HEK293 (cell line): ENCODE data around the gene SRSF12.

Experiments
- BCL11A ChIP-seq: fragments of 450-650 bp; formaldehyde crosslinking; IDR thresholded peaks from 2 replicates; pipeline ENCODE4 v1.5.1; 2016; ENCODE audit warnings: low read depth, missing biosample characterization, missing genetic modification characterization
- BCL6B ChIP-seq: fragments of 450-650 bp; formaldehyde crosslinking; IDR thresholded peaks from 2 replicates; pipeline ENCODE4 v1.5.1; 2017; ENCODE audit warnings: missing biosample characterization, missing genetic modification characterization
- EGR2 ChIP-seq: fragments of 450-650 bp; formaldehyde crosslinking; IDR thresholded peaks from 2 replicates; pipeline ENCODE4 v1.5.1; 2016; ENCODE audit warnings: low read depth, missing biosample characterization, missing genetic modification characterization
- GLIS1 ChIP-seq: fragments of 450-650 bp; formaldehyde crosslinking; IDR thresholded peaks from 2 replicates; pipeline ENCODE4 v1.5.1; 2016; ENCODE audit warnings: missing biosample characterization, missing genetic modification characterization
- HOXD13 ChIP-seq: sonication (generic); formaldehyde crosslinking; IDR thresholded peaks from 2 replicates; pipeline ENCODE4 v1.8.0; 2022; ENCODE audit warnings: missing genetic modification reagents, borderline replicate concordance
- KLF7 ChIP-seq: fragments of 450-650 bp; formaldehyde crosslinking; IDR thresholded peaks from 2 replicates; pipeline ENCODE4 v1.5.1; 2016; ENCODE audit warnings: missing biosample characterization, missing genetic modification characterization, borderline replicate concordance
- PRDM1 ChIP-seq: fragments of 450-650 bp; formaldehyde crosslinking; IDR thresholded peaks from 2 replicates; pipeline ENCODE4; 2016; ENCODE audit warnings: missing biosample characterization, missing genetic modification characterization
- SALL2 ChIP-seq: fragments of 450-650 bp; formaldehyde crosslinking; IDR thresholded peaks from 2 replicates; pipeline ENCODE4 v1.5.0; 2017; ENCODE audit warnings: missing biosample characterization, mild to moderate bottlenecking, missing genetic modification characterization, borderline replicate concordance
- SP3 ChIP-seq: fragments of 450-650 bp; formaldehyde crosslinking; IDR thresholded peaks from 2 replicates; pipeline ENCODE4 v1.5.1; 2016; ENCODE audit warnings: missing biosample characterization, missing genetic modification characterization
- ZBTB1 ChIP-seq: fragments of 450-650 bp; formaldehyde crosslinking; IDR thresholded peaks from 2 replicates; pipeline ENCODE4 v1.5.1; 2016; ENCODE audit warnings: missing biosample characterization, missing genetic modification characterization
- ZBTB48 ChIP-seq: fragments of 450-650 bp; formaldehyde crosslinking; IDR thresholded peaks from 2 replicates; pipeline ENCODE4 v1.5.1; 2016; ENCODE audit warnings: missing biosample characterization, missing genetic modification characterization
- ZBTB7A ChIP-seq: fragments of 450-650 bp; formaldehyde crosslinking; IDR thresholded peaks from 2 replicates; pipeline ENCODE4 v1.5.1; 2016; ENCODE audit warnings: low read depth, missing biosample characterization, missing genetic modification characterization
- ZFHX2 ChIP-seq: fragments of 450-650 bp; formaldehyde crosslinking; conservative IDR thresholded peaks from 2 replicates; pipeline ENCODE4 v1.5.1; 2016; ENCODE audit warnings: missing biosample characterization, missing genetic modification characterization
- ZIC2 ChIP-seq: fragments of 450-650 bp; formaldehyde crosslinking; IDR thresholded peaks from 2 replicates; pipeline ENCODE4 v1.5.1; 2016; ENCODE audit warnings: missing biosample characterization, missing genetic modification characterization
- ZNF140 ChIP-seq: fragments of 450-650 bp; formaldehyde crosslinking; IDR thresholded peaks from 2 replicates; pipeline ENCODE4 v1.5.1; 2016; ENCODE audit warnings: missing biosample characterization, missing genetic modification characterization
- ZNF16 ChIP-seq: fragments of 450-650 bp; formaldehyde crosslinking; IDR thresholded peaks from 2 replicates; pipeline ENCODE4 v1.5.1; 2016; ENCODE audit warnings: low read depth, missing biosample characterization, missing genetic modification characterization
- ZNF2 ChIP-seq: fragments of 450-650 bp; formaldehyde crosslinking; IDR thresholded peaks from 2 replicates; pipeline ENCODE4 v1.5.1; 2016; ENCODE audit warnings: missing biosample characterization, missing genetic modification characterization
- ZNF366 ChIP-seq: fragments of 450-650 bp; formaldehyde crosslinking; conservative IDR thresholded peaks from 2 replicates; pipeline ENCODE4 v1.5.1; 2016; ENCODE audit warnings: missing biosample characterization, missing genetic modification characterization
- ZNF37A ChIP-seq: fragments of 450-650 bp; IDR thresholded peaks from 2 replicates; pipeline ENCODE4 v1.5.1; 2018; ENCODE audit warnings: missing biosample characterization, missing genetic modification characterization
- ZNF488 ChIP-seq: fragments of 450-650 bp; formaldehyde crosslinking; IDR thresholded peaks from 2 replicates; pipeline ENCODE4 v1.5.1; 2016; ENCODE audit warnings: missing biosample characterization, missing genetic modification characterization
- ZNF580 ChIP-seq: fragments of 450-650 bp; formaldehyde crosslinking; IDR thresholded peaks from 2 replicates; pipeline ENCODE4 v1.5.1; 2016; ENCODE audit warnings: missing biosample characterization, missing genetic modification characterization
- ZNF629 ChIP-seq: fragments of 450-650 bp; formaldehyde crosslinking; IDR thresholded peaks from 2 replicates; pipeline ENCODE4 v1.5.1; 2017; ENCODE audit warnings: missing biosample characterization, missing genetic modification characterization
- ZXDB ChIP-seq: fragments of 450-650 bp; formaldehyde crosslinking; IDR thresholded peaks from 2 replicates; pipeline ENCODE4 v1.5.1; 2016; ENCODE audit warnings: missing biosample characterization, missing genetic modification characterization
- TF ChIP-seq, protein P1 (sequence below): fragments of 450-650 bp; formaldehyde crosslinking; IDR thresholded peaks from 2 replicates; pipeline ENCODE4 v1.5.1; 2017; ENCODE audit warnings: missing biosample characterization, mild to moderate bottlenecking, missing genetic modification characterization, moderate library complexity
- TF ChIP-seq, protein P2 (sequence below): fragments of 450-650 bp; formaldehyde crosslinking; IDR thresholded peaks from 2 replicates; pipeline ENCODE4 v1.5.1; 2016; ENCODE audit warnings: missing biosample characterization, missing genetic modification characterization
- TF ChIP-seq, protein P3 (sequence below): fragments of 450-650 bp; formaldehyde crosslinking; IDR thresholded peaks from 2 replicates; pipeline ENCODE4 v1.5.1; 2016; ENCODE audit warnings: missing biosample characterization, missing genetic modification characterization
- TF ChIP-seq, protein P4 (sequence below): fragments of 450-650 bp; formaldehyde crosslinking; IDR thresholded peaks from 2 replicates; pipeline ENCODE4 v1.5.1; 2016; ENCODE audit warnings: missing biosample characterization, missing genetic modification characterization, low read depth
- TF ChIP-seq, protein P5 (sequence below): fragments of 450-650 bp; formaldehyde crosslinking; optimal IDR thresholded peaks from 2 replicates; pipeline ENCODE3; 2016; ENCODE audit warnings: missing biosample characterization, mild to moderate bottlenecking, missing genetic modification characterization

The SRSF12 gene

GRCh38 chr6:89080281-89081128 is 37.4 kb downstream of the SRSF12 start, which contains the start of gene PNRC1 (continued):
- TF ChIP-seq PRDM1 (peak; percentile 72), EGR2 (tag by site-specific recombination) (peak; percentile 78), SALL2 (tag by site-specific recombination) (no peak), BCL11A (tag by site-specific recombination) (no peak; the same call in 1 of the 2 replicates), ZFHX2 (tag by site-specific recombination) (peak; percentile 86), ZBTB1 (tag by site-specific recombination) (no peak), ZNF580 (tag by site-specific recombination) (no peak), ZBTB48 (tag by site-specific recombination) (peak; percentile 53; the same call in 1 of the 2 replicates), ZNF37A (tag by site-specific recombination) (peak; percentile 85), ZNF16 (tag by site-specific recombination) (no peak), GLIS1 (tag by site-specific recombination) (peak; percentile 32), ZNF629 (tag by site-specific recombination) (peak; percentile 43), ZNF140 (no peak), HOXD13 (CRISPR knock-in tag) (no peak), KLF7 (peak; percentile 68; the same call in 1 of the 2 replicates), ZIC2 (tag by site-specific recombination) (peak; percentile 26), ZXDB (tag by site-specific recombination) (peak; percentile 59), BCL6B (tag by site-specific recombination) (no peak), ZNF488 (tag by site-specific recombination) (no peak), ZBTB7A (tag by site-specific recombination) (peak; percentile 49; the same call in 1 of the 2 replicates), ZNF366 (peak; percentile 82), ZNF2 (tag by site-specific recombination) (peak; percentile 88), SP3 (tag by site-specific recombination) (peak; percentile 98)
- TF ChIP-seq, protein P1, sequence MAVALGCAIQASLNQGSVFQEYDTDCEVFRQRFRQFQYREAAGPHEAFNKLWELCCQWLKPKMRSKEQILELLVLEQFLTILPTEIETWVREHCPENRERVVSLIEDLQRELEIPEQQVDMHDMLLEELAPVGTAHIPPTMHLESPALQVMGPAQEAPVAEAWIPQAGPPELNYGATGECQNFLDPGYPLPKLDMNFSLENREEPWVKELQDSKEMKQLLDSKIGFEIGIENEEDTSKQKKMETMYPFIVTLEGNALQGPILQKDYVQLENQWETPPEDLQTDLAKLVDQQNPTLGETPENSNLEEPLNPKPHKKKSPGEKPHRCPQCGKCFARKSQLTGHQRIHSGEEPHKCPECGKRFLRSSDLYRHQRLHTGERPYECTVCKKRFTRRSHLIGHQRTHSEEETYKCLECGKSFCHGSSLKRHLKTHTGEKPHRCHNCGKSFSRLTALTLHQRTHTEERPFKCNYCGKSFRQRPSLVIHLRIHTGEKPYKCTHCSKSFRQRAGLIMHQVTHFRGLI (tag by site-specific recombination) = peak; percentile 68; the same call in 1 of the 2 replicates
- TF ChIP-seq, protein P2, sequence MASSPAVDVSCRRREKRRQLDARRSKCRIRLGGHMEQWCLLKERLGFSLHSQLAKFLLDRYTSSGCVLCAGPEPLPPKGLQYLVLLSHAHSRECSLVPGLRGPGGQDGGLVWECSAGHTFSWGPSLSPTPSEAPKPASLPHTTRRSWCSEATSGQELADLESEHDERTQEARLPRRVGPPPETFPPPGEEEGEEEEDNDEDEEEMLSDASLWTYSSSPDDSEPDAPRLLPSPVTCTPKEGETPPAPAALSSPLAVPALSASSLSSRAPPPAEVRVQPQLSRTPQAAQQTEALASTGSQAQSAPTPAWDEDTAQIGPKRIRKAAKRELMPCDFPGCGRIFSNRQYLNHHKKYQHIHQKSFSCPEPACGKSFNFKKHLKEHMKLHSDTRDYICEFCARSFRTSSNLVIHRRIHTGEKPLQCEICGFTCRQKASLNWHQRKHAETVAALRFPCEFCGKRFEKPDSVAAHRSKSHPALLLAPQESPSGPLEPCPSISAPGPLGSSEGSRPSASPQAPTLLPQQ = peak; percentile 65; the same call in 1 of the 2 replicates
- TF ChIP-seq, protein P3, sequence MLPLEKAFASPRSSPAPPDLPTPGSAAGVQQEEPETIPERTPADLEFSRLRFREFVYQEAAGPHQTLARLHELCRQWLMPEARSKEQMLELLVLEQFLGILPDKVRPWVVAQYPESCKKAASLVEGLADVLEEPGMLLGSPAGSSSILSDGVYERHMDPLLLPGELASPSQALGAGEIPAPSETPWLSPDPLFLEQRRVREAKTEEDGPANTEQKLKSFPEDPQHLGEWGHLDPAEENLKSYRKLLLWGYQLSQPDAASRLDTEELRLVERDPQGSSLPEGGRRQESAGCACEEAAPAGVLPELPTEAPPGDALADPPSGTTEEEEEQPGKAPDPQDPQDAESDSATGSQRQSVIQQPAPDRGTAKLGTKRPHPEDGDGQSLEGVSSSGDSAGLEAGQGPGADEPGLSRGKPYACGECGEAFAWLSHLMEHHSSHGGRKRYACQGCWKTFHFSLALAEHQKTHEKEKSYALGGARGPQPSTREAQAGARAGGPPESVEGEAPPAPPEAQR (tag by site-specific recombination) = no peak
- TF ChIP-seq, protein P4, sequence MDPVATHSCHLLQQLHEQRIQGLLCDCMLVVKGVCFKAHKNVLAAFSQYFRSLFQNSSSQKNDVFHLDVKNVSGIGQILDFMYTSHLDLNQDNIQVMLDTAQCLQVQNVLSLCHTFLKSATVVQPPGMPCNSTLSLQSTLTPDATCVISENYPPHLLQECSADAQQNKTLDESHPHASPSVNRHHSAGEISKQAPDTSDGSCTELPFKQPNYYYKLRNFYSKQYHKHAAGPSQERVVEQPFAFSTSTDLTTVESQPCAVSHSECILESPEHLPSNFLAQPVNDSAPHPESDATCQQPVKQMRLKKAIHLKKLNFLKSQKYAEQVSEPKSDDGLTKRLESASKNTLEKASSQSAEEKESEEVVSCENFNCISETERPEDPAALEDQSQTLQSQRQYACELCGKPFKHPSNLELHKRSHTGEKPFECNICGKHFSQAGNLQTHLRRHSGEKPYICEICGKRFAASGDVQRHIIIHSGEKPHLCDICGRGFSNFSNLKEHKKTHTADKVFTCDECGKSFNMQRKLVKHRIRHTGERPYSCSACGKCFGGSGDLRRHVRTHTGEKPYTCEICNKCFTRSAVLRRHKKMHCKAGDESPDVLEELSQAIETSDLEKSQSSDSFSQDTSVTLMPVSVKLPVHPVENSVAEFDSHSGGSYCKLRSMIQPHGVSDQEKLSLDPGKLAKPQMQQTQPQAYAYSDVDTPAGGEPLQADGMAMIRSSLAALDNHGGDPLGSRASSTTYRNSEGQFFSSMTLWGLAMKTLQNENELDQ (tag by site-specific recombination) = no peak
- TF ChIP-seq, protein P5, sequence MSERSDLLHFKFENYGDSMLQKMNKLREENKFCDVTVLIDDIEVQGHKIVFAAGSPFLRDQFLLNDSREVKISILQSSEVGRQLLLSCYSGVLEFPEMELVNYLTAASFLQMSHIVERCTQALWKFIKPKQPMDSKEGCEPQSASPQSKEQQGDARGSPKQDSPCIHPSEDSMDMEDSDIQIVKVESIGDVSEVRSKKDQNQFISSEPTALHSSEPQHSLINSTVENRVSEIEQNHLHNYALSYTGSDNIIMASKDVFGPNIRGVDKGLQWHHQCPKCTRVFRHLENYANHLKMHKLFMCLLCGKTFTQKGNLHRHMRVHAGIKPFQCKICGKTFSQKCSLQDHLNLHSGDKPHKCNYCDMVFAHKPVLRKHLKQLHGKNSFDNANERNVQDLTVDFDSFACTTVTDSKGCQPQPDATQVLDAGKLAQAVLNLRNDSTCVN (tag by site-specific recombination) = peak; percentile 50
